Iris pigment epithelial cell (primary cell): ENCODE results near the gene FOXF2.

ENCODE experiments used
- DNase-seq: peaks from one replicate; pipeline ENCODE4 v3.0.0-alpha.2; 2011; ENCODE audit warnings: low read depth

FOXF2 gene

DNA sequence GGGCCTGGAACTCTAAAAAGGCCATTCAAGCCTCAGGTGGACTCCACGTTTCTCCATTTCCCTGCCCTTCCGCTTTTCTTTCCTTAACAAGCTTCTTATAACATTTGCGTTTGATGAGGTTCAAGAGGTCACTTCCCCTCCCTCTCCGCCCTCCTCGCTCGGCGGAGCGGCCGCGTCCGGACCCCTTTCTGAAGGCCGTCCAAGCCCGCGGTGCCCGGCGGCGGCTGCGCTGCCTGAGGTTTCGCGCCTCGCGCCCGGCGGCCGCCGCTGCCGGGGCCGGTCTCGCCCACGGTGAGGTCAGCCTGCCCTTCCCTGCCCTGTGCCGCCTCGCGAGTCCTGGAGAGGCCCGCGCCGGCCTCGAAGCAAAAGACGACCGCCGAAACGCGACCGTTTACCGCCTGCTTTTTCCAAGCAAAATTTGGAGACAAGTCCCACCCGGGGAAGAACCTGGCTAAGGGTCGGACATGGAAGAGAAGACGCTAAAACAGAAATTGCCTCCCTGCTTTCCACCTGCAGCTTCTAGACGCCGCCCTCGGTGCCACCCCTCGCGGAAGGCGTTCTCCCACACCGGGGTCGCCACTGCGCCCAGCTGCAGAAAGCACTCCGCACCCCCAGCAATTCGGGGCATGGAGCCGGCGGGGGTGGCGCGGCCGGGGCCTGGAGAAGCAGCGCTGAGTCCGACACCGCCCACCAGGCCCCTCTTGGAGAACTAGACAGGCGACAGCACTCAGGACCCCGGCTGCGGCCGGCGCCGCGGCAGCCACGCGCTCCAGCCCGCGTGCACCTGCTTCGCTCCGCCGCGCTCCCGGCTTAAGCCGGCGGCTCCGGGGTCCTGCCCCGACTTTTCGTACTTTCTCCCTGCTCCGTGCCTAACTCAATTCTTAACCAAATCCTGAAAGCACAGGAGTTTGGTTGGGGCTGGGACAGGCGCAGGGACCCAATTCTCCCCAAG lies 11.0 kb upstream of the FOXF2 start:
- DNase-seq, result no peak

GRCh38 chr6:1379017-1379787 lies 10.2 kb upstream of the FOXF2 start:
- no peak for DNase-seq

- no peak for DNase-seq
Observed at GRCh38 chr6:1379788-1380147, 9.6 kb upstream of the FOXF2 start.

- DNase-seq, result no peak
Observed at GRCh38 chr6:1380625-1381427, 8.6 kb upstream of the FOXF2 start.

GRCh38 chr6:1381481-1382330 lies 7.7 kb upstream of the FOXF2 start:
- no peak for DNase-seq

- no peak for DNase-seq
Observed at GRCh38 chr6:1382331-1382882, 7.0 kb upstream of the FOXF2 start.

GRCh38 chr6:1382883-1383728 lies 6.3 kb upstream of the FOXF2 start:
- no peak for DNase-seq

DNA sequence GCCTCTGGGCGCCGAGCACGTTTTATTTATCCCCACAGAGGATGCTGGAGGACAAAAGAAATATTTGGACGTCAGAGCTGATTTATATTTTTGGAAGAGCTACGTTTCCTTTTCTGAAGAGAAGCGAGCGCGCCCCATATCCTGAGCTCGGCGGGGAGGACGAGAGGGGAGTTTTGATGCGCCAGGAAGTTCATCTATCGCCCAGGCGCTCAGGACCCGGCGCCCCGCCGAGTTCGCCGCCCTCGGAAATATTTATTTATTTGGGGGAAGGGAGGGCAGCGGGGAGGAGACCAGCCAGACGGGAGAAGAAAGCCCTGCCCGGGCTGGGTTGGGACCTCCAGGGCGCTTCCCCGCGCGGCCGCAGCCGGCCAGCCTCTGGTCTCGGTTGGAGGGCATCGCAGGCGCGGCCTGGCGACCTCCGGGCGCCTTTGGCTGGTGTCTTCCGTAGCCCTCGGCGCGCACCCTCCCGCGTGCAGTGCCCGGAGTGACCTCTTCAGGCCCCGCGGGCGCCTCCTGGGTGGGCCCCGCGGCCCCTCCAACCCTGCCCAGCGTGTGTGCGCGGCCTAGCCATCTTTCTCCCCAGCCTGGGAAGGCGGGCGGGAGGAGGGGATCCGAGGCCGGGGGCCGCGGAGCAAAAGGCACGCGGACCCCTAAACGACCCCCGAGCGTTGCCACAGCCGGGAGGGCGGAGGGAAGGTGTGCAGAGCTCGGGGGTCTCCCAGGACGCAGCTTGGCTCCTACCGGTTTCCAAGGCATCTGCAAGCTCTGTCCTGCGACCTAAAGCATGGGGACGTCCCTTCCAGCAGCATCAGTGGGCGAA lies 5.4 kb upstream of the FOXF2 start:
- DNase-seq, result no peak

DNA sequence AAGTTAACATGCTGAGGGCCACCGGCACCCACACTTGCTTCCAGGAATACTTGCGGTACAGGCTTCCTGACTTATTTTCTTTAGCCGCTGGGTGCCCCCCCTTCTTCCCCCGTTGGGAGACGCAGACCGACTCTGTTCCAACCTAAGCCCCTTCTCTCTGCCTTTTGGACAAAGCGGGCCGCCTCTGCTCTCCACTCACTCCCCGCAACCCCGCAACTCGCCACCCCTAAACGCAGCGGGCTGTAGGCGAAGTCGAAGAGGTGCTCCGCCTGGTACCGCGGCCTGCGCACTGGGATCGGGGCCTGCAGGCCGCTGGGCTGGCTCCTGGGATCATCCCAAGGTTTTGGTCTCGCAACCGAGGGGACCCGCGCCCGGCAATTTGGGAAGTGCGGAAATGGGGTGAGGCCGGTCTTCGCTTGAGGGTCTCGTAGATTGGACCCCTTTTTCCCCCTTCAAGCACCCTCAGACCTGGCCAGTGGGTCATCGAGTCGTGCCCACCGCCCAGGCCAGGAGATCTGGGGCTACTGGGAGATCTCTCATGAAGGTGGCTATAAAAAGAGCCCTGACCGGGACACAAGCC lies 4.7 kb upstream of the FOXF2 start:
- DNase-seq, result no peak

GRCh38 chr6:1385129-1386037 lies 4.0 kb upstream of the FOXF2 start:
- DNase-seq, result no peak

GRCh38 chr6:1386038-1386709 lies 3.2 kb upstream of the FOXF2 start:
- no peak for DNase-seq

- no peak for DNase-seq
Observed at GRCh38 chr6:1387538-1387875, 1.9 kb upstream of the FOXF2 start.

DNA sequence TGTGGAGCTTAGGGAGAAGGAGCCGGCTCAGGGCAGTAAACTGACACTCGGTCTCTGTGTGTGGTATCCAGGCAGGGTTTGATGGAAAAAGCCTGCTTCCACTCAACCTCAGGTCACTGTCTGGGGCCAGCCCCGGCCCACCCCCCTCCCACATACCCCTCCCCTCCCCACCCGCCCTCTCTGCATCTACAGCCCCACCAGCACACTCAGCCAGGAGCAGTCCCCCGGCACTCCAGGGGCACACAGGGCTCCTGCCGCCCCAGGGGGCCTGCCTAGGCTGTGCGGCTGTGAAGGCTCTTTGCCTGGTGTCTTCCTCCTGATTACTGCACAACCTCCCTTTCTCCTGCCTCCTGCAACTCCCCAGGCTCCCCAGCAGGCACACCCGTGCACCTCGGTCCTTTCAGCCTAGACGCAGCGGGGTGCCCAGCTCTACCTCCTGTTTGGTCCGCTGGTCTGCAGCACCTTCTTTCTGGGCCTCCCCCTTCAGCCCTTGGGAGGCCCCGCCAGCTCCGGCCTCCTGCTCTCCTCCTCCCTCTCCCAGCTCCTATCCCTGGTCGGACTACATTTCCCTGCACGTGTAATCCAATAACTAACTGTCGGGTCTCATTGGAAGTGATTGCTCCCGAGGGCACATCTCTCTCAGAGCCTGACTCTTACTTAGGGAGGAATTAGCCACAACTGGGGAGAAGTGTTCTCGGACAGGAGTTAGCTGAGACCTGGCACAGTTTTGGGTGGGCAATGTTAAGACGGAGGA lies 1.3 kb upstream of the FOXF2 start:
- DNase-seq, result peak; percentile 75

- DNase-seq, result no peak
Observed at GRCh38 chr6:1388630-1389368, 577 bp upstream of the FOXF2 start.

- DNase-seq, result peak; percentile 85
Observed at GRCh38 chr6:1390133-1390945, 963 bp downstream of the FOXF2 start.
